Measurements from ENCODE around the gene M6PR.
"Not testable (repeated sequence)": the region's sequence is repeated elsewhere in the genome, so short reads cannot be mapped to it uniquely, and the experiment has no call there.

The M6PR gene

DNA sequence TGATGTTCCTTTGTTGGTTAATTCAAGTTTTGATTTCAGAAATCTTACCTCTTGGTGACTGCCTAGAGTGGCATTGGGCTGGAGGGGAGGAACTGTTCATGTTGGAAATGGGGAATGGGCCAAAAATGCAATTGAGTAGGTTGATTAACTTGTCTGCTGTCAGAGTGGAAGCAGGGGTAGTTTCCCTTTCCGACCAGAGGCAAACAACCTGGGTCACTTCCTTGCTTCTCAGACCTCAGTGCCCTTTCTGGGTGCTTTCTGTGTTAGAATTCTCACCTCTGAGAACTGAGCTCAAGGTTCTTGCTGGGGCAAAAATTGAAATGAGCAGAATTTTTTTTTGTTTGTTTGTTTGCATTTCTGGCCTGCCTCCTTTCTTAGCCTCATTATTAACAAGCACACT is 2.3 kb upstream of the M6PR start:
- DNase-seq (ENCODE audit: low read depth in 3 of 3, low spot score in 1 of 3): no peak

DNA sequence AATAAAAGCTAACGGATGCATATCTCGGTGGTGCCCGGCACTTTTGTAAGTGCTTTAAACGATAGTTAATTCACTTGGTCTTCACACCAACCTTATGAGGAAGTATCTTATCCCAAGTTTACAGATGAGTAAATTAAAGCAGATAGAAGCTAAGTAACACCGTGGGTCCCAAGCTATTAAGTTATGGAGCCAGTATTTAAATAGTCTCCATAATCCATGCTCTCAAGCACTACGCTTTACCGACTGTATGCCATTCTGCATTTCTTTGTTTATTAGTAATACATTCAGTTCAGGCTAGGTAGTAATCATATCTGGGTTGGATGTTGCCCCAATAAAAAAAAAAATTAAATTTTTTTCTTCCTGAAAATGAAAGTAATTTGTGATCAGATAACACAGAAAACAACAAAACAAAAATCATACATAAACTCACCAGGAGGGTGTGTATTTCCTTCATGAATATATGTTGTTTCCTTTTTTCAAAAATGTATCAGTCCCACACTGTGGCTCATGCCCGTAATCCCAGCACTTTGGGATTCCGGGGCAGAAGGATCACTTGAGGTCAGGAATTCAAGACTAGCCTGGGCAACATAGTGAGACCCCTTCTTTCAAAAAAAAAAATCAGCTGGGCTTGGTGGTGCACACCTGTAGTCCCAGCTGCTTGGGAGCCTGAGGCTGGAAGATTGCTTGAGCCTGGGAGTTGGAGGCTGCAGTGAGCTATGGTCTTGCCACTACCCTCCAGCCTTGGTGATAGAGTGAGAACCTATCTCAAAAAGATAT is 1.4 kb upstream of the M6PR start:
- no peak for DNase-seq (ENCODE audit: low read depth in 3 of 3, low spot score in 1 of 3)

DNA sequence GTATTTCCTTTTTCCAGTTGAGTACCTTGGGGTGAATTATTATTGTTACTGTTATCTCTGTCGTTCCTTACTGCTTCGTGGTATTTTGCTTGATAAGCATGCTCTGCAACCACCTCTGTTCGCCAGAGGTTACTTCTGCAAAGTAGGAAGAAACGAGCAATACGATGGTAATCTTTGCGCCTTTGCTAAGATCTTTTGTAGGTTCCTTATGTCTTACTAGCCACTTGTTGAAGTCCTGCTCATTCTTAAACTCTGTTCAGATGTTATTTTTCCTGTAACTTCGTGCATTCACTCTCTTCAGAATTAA is 729 bp upstream of the M6PR start:
- DNase-seq (ENCODE audit: low read depth in 3 of 3, low spot score in 1 of 3): no peak

DNA sequence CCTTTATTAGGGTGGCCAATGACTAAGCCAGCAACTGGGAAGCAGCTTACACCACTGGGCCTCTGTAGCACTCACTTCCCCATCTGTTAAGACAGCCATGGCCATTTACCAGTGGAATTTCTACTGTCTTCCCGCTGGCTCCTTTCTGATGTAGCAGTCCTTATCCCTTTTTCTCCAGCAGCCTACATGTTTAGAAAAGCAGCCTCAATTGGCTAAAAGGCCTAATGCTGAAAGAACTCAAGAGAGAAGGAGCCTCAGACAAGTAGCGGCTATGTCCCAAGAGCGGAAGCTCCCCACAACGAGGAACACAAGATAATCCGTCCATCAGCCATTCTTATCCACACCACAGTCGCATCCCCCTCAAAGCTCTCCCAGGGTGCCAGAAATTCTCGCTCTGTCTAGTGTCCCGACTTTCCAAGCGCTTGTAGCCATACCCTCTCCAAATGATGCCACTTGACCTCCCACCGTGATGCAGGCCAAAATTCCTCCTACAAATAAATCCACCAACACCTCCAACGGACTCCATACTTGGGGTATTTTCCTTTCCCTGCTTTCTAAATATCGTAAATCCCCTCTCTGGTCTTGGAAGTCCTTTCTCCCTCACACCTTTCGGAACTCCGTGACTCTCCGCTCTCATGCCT is 624 bp downstream of the M6PR start:
- DNase-seq (ENCODE audit: low read depth in 3 of 3, low spot score in 1 of 3): no peak

DNA sequence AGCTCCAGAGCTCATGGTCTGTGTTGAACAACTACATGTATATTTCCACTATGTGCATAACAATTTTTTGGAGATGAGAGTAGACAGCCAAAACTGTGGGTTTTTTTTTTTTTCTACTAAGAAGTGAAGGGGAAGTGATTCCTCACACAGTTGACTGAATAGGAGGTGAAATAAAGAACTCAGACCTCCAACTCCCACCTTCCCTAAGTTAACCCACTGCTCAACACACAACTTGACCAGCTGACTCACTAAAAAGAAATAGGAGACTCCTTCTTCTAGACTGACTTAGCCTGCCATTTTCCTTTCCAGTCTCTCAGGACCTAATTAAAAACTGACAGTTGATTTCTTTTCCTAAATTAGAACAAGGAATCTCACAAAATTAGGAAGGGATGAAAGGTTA is 1.7 kb downstream of the M6PR start:
- DNase-seq (ENCODE audit: low read depth in 3 of 3, low spot score in 1 of 3): no peak

DNA sequence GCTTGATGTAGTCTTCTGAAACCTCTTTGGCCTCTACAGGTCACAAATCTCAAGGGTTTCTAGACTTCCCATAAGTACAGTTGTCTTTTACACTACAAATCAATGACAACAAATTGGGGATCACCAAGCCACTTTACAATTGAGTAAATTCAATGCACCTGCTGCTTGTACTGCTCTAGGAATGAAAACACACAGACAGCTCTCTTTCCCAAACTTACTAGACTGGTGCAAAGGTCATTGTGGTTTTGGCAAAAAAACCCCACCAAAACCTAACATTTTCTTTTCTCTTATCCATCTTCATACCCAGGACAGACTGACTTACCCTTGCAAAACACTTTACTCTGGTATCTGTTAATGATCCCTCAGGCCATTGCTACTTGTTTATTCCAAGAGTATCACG is 2.7 kb downstream of the M6PR start:
- no peak for DNase-seq (ENCODE audit: low read depth in 3 of 3, low spot score in 1 of 3)

DNA sequence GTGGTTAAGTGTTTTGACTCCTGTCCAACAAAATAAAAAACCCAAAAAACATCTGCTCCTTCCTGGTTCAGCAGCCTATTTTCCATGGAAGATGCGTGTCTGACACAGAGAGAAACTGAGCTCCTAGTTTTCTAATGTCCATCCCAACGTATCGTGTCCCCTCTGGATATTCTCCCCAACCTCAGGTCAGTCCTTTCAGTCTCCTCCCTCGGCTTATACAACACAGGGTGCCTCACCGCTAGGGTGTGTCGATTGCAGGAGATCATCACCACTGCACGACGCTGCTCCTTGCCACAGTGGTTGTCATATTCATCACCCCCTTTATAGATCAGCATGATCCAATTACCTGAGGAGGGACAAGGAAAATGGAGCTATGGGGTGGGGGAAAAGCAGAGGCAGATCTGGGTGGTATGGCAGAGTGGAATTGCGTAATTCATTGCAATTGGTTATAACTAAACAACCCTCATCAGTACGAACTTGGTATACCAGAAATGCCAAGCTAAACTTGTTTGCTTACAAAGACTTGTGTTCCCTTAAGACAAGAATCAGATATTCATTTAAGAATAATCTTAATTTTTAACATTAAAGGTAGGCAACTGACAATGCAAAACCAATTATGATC is 5.8 kb downstream of the M6PR start:
- no peak for DNase-seq (ENCODE audit: low read depth in 3 of 3, low spot score in 1 of 3)

DNA sequence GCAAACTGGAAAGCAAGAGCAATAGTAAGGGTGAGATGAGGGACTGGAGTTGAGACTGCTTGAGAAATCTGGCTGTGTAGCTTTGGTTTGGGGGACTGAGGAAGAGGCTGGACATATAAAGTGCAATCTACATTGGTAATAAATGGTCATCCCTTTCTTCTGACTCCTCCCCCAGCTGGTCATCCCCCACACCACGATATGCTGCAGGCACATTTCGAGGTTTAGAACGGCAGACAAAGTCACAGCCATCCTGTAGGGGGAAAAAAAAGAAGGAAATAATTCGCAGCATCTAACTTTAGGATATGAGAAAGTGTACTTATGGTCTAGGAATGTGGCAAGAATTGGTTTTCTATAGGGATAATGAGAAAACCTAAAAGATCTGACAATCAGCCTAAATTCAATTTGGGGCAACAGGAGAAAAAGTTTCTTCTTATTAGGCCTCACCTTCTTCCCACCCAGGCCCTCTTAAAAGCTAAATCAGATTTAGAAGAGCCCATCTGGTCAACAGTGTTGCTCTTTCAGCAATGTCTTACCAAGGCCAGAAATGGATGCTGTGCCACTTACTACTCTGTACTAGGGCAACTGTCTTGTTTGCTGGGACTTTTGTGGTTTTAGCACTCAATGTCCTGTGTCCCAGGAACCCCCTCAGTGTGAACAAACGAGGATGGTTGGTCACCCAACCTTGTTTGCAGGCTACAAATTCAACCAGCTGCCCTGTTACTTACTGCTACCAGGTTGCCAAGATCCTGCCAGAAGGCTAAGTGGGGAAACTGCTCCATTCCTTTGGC is 7.6 kb downstream of the M6PR start:
- no peak for DNase-seq (ENCODE audit: low read depth in 3 of 3, low spot score in 1 of 3)

DNA sequence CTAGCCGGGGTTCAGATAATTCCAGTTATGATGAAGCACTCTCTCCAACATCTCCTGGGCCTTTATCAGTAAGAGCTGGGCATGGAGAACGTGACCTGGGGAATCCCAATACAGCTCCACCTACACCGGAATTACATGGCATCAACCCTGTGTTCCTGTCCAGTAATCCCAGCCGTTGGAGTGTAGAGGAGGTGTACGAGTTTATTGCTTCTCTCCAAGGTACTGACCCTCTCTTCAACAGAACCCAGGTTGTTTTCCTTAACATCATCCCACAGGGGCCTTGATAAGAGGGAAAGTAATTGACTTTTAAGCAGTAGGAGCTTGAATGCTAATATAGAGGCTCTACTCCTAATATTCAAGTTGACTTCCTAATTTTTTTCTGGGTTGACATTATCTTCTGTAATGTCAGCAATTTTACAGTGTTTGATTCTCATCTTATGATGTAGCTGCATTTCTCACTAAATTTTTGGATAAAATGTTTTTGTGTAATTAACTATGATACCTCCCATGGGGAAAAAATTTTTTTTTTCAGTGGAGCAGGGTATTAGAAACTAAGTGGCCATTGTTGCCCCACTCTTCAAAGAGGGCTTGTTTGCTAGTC is 11.5 kb downstream of the M6PR start:
- not testable (repeated sequence) for DNase-seq (ENCODE audit: low read depth in 3 of 3, low spot score in 1 of 3)

DNA sequence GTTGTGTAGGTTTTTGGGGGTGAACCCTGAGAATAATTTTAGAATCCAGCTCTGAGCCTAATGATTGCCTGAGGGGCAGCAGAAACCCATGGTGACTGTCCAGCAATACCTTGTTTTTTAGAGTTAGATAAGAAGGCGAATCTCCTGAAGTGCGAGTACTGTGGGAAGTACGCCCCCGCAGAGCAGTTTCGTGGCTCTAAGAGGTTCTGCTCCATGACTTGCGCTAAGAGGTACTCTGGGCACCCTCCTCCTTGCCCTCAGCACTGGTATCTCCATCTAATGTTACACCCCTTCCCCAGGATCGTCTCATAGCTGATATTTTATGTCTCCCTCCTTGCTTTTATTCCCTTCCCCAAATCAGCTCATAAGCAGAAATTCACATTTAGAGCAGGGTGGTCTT is 12.7 kb downstream of the M6PR start:
- no peak for DNase-seq (ENCODE audit: low read depth in 3 of 3, low spot score in 1 of 3)

DNA sequence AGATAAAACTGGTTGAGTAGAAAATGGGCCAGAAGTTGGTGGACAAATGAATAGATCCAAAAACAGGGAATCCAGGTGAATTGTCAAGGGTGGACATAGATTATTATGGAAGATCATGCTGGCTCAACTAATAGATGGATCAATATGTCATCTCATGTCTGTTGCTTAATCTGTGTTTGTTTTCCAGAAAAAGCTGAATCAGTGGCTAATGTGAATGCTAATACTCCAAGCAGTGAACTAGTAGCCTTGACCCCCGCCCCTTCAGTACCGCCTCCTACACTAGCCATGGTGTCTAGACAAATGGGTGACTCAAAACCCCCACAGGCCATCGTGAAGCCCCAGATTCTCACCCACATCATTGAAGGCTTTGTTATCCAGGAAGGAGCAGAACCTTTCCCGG is 15.4 kb downstream of the M6PR start:
- not testable (repeated sequence) for DNase-seq (ENCODE audit: low read depth in 3 of 3, low spot score in 1 of 3)

DNA sequence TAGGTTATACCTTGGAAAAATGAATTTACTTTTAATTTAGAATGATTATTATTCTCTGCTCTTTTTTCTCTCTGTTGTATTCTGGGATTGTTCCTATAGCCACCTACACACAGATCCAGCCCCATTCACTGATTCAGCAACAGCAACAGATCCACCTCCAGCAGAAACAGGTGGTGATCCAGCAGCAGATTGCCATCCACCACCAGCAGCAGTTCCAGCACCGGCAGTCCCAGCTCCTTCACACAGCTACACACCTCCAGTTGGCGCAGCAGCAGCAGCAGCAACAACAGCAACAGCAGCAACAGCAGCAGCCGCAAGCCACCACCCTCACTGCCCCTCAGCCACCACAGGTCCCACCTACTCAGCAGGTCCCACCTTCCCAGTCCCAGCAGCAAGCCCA is 17.0 kb downstream of the M6PR start:
- not testable (repeated sequence) for DNase-seq (ENCODE audit: low read depth in 3 of 3, low spot score in 1 of 3)

DNA sequence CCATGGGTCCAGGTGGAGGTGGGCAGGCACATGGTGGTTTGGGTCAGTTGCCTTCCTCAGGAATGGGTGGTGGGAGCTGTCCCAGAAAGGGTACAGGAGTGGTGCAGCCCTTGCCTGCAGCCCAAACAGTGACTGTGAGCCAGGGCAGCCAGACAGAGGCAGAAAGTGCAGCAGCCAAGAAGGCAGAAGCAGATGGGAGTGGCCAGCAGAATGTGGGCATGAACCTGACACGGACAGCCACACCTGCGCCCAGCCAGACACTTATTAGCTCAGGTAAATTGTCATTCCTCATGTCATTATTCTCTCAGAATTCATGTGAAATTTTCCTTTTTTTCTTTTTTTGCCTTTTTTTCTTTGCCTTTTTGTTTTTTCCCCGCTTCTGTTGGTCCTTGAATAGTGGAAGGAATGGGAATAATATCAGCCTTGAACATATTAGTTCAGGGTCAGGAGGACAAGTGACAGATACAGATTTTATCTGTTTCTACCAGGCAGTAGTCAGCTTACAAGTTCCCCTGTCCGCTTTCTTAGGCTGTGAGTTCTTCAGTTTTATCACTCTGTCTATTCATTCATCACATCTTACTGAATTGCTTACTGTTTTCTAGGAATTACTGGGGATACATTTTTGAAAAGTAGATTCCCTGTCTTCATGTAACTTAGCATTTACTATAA is 18.7 kb downstream of the M6PR start:
- DNase-seq (ENCODE audit: low read depth in 3 of 3, low spot score in 1 of 3): not testable (repeated sequence)

DNA sequence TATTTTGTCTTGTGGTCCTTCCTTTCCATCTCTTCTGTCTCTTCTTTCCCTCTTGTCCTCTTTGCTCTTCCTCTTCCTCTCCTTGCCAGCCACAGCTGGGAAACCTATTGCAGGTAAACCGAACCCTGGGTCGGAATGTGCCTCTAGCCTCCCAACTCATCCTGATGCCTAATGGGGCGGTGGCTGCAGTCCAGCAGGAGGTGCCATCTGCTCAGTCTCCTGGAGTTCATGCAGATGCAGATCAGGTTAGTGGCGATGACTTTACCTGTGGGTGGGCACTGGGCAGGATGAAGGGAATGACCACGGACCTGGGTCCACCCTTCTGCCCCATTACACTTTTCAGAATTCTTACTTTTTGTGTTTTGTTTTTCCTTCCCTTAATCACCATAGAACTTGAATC is 26.9 kb downstream of the M6PR start:
- no peak for DNase-seq (ENCODE audit: low read depth in 3 of 3, low spot score in 1 of 3)

DNA sequence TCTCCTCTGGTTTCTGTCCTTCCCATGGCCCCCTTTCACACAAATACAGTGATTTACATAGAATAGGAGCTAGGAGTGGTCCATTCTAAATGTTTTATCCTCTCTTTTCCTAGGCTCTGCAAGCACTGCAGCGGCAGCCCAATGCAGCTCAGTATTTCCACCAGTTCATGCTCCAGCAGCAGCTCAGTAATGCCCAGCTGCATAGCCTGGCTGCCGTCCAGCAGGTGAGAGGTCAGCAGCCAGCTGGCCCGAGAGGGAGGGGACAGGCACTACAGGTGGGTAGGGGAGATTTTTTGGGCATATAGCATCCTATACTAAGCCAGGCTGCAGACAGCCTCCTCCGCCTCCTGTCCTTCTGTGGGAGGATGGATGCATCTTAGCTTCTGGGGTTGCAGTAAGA is 29.8 kb downstream of the M6PR start:
- DNase-seq (ENCODE audit: low read depth in 3 of 3, low spot score in 1 of 3): not testable (repeated sequence)

DNA sequence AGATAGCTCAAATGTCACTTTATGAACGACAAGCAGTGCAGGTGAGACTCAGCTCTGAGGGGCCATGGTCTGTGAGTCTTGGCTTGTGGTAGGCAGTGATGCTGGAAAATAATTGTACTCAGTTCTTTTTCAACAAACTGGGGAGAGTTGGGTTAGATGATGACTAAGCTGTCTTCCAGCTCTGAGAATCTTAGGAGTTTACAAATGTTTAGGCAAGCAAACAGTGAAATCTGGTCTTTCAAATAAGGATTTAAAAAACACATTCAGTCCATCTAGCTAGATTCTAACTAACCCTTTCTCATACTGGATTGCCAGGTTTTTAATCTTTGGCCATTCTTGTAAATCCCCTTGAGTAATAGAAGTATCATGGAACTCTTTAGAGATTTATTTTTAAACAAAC is 31.7 kb downstream of the M6PR start:
- no peak for DNase-seq (ENCODE audit: low read depth in 3 of 3, low spot score in 1 of 3)

DNA sequence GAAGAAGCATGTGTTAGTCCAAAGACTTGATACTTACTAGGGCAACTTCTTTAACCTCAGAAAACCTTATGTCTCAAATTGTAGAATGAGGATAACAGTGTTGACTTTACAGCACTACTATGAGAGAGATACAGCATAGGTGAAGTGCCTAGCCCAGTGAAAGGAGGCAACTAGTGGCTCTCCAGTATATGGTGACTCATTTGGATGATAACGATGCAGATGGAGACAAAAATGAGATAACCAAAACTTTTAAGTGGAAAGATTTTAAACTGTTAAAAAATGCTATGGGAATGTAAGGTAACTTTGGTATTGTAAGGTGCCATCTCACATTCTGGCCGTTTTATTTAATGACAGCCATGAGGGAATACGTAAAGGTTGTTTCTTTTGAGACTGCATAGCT is 32.4 kb downstream of the M6PR start:
- no peak for DNase-seq (ENCODE audit: low read depth in 3 of 3, low spot score in 1 of 3)

DNA sequence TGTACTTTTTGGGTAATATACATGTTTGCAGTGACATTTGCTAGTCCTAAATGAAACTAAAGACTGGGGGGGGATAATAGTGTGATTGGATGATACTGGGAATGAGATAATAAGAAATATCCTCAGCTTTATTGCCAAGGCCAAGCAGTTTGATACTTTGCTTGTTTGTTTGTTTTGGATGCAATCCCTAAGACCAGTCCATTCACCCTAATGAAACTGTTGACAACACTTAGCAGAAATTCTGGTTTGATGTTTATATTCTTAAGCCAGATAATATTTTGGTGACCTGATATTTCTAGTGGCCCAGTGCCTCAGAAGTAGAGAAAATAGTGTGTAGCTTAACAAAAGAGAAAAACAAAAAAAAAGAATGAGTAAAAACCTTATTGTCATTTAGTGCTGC is 33.3 kb downstream of the M6PR start:
- no peak for DNase-seq (ENCODE audit: low read depth in 3 of 3, low spot score in 1 of 3)

DNA sequence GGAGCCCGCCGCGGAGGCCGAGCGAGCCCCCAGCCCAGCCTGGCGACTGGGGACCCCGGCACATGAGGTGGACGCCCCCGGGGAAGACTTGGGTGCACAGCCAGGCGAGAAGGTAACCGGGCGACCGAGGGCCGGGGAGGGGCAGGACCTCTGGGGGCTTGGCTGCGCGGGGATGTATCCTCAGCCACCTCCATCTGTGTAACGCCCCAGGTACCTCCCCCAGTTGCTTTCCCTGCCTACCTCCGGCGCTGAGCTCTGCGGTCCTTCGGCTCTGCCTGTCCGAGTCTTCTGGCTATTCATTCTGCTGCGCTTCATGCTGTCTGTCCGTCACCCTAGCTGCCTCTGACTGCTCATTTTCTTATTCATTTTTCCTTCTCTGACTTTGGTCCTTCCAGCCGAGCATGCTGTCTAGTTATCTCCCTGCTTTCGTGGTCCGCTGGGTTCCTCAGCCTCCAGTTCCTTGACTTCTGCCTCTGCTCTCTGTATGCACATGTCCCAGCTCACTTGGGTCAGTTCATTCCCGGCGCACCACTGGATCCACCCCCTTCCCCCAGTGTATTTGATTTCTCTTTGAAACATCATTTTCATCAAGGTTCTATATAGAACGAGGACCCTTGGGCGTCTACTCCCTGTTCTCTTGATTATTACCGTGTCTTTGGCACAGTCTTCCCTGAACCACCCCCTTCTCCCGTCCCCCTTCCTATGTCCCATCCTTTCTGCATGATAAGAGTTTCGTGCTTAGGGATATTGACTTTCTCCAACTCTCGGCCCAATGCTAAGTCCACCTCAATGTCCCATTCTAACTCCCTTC is 34.5 kb downstream of the M6PR start:
- peak; percentile 17 to 28 (median 19) for DNase-seq (ENCODE audit: low read depth in 3 of 3, low spot score in 1 of 3)

All from stimulated activated CD4-positive, alpha-beta T cell treated with anti-CD3 and anti-CD28 coated beads, TNF-alpha, amount 100 ng/mL, for 1 hour (primary cell).